ENCODE results near the gene MID1IP1. TPM values are rescaled to one million over a fixed set of nuclear protein-coding genes. Genes with fewer than 3 reads are reported as not detected.

The MID1IP1 gene
- 10.7 and 14.0 TPM in 2 replicates for total RNA-seq

GRCh38 chrX:38800981-38801845, at the start of gene MID1IP1:
TSS of gene MID1IP1 (plus strand) at chrX:38801459. CDS start at chrX:38804947, 3,488 bp downstream.

Other genes starting within 250 kb of the MID1IP1 start
- 22.8 and 25.1 TPM in 2 replicates for gene TSPAN7, start 239.9 kb upstream of the MID1IP1 start, total RNA-seq